ENCODE results near the gene KAT7. TPM values are rescaled to one million over a fixed set of nuclear protein-coding genes. Genes with fewer than 3 reads are reported as not detected.

The KAT7 gene
- total and polyA plus RNA-seq, 9 donors, result 18.4 to 76.6 (median 62.8) TPM

DNA sequence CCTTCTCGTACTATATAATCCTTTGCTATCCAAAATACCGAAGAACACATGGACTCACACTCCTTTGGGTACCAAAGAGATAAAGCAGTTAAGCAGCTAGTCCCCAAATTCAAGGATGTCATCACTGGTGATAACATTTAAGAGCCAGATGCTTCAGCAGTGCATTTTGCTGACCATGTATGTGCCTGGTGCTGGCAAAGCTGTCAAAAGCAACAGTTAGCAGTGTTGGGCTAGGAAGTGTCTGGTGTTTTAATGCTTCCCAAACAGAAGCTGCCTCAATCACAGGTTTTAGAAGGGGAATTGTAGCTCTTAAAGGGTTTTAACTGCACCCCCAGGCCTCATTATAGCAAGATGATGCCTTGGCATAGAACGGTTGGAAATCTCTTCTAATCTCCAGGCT is 29.3 kb upstream of the KAT7 start:
- intact Hi-C loops (cut with DNase I), result no loop called here
- TF ChIP-seq POLR2A (IDR thresholded peaks at IDR 0.05), result no peak
- Histone ChIP-seq H3K36me3 (no peaks in the 10 kb centered on the region), H3K27ac (no peak overlapping the region), H3K4me3 (no peak overlapping the region), H3K4me1 (ENCODE audit: insufficient read depth) (peaks cover 11% of the 10 kb centered on the region), H3K9me3 (no peaks in the 10 kb centered on the region), H3K27me3 (no peaks in the 10 kb centered on the region)
- WGBS, 3 donors, result 78 to 85% (median 80%) methylated on average over 3 of the region's 3 CpGs
- no peak for DNase-seq

- H3K4me1 ChIP-seq (ENCODE audit: insufficient read depth), result peaks cover 11% of the 10 kb centered on the region
- H3K27ac ChIP-seq, result no peak overlapping the region
- WGBS, 3 donors, result 91 to 97% (median 93%) methylated on average over 1 of the region's 1 CpG
- intact Hi-C loops (cut with DNase I), result loop anchor here in 2 of 4 donors (5.0 kb wide), 1 partner anchor 33 kb away; no protein-coding TSS in a partner anchor
- H3K4me3 ChIP-seq, result no peak overlapping the region
- H3K9me3 ChIP-seq, result no peaks in the 10 kb centered on the region
- no peaks in the 10 kb centered on the region for H3K36me3 ChIP-seq
- TF ChIP-seq EP300 (IDR thresholded peaks at IDR 0.05) (no peak), CTCF (IDR thresholded peaks at IDR 0.05) (no peak), POLR2A (IDR thresholded peaks at IDR 0.05) (no peak)
- no peaks in the 10 kb centered on the region for H3K27me3 ChIP-seq
- DNase-seq, result no peak
Observed at GRCh38 chr17:49760296-49760695, 28.2 kb upstream of the KAT7 start.

DNA sequence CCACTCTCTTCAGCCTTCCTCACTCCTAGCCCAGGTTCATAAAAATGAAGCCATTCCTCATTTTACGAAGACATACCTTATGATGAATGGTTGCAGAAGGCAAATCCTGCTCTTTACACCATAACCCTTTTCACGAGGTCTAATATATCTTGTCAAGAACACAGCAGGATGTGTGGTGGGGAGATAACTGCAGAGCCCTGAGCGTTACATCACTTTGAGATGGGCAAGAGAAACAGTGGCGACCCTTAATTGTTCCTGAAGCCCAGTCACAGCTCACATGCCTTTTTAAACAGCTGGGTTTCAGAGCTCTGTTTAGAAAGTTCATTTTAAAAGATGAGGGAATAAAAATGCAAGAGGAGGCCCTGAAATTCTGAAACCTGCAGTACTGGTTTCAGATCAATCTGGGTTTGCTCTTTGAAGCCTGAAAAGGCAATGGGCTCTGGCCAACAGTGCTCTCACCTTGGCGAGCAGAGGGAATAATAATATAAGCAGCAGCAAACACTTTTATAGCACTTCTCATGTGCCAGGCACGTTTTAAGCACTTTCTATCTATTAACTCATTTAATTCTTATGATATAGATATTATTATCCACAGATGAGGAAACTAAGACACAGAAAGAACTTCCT is 27.4 kb upstream of the KAT7 start:
- no peak for DNase-seq
- TF ChIP-seq CTCF (IDR thresholded peaks at IDR 0.05), result no peak
- TF ChIP-seq EP300 (IDR thresholded peaks at IDR 0.05), result no peak
- TF ChIP-seq POLR2A (IDR thresholded peaks at IDR 0.05), result no peak
- intact Hi-C loops (cut with DNase I), result loop anchor here in 2 of 4 donors (5.0 kb wide), 1 partner anchor 34 kb away; no protein-coding TSS in a partner anchor
- H3K36me3 ChIP-seq, result no peaks in the 10 kb centered on the region
- no peak overlapping the region for H3K27ac ChIP-seq
- H3K4me1 ChIP-seq (ENCODE audit: insufficient read depth), result peaks cover 11% of the 10 kb centered on the region
- WGBS, 3 donors, result 65 to 80% (median 73%) methylated on average over 6 of the region's 6 CpGs
- H3K4me3 ChIP-seq, result no peak overlapping the region
- no peaks in the 10 kb centered on the region for H3K9me3 ChIP-seq
- no peaks in the 10 kb centered on the region for H3K27me3 ChIP-seq

- no peak for DNase-seq
- TF ChIP-seq CTCF (IDR thresholded peaks at IDR 0.05) (no peak), EP300 (IDR thresholded peaks at IDR 0.05) (no peak), POLR2A (IDR thresholded peaks at IDR 0.05) (no peak)
- Histone ChIP-seq H3K4me1 (ENCODE audit: insufficient read depth) (peaks cover 7% of the 10 kb centered on the region), H3K4me3 (no peak overlapping the region), H3K9me3 (no peaks in the 10 kb centered on the region), H3K36me3 (no peaks in the 10 kb centered on the region), H3K27me3 (no peaks in the 10 kb centered on the region), H3K27ac (no peak overlapping the region)
- intact Hi-C loops (cut with DNase I), result loop anchor here in 2 of 4 donors (5.0 kb wide), 1 partner anchor 35 kb away; no protein-coding TSS in a partner anchor
- WGBS, 3 donors, result 79 to 83% (median 79%) methylated on average over 6 of the region's 6 CpGs
Observed at GRCh38 chr17:49762151-49762941, 26.1 kb upstream of the KAT7 start.

Measured in ovary (tissue), 9 donors.